Endodermal cell (in vitro differentiated cells): ENCODE results near the gene ZNF701. TPM values are rescaled to one million over a fixed set of nuclear protein-coding genes. Genes with fewer than 3 reads are reported as not detected.
"Not testable (repeated sequence)": the region's sequence is repeated elsewhere in the genome, so short reads cannot be mapped to it uniquely, and the experiment has no call there.

Experiments used
- DNase-seq: peaks from one replicate; pipeline ENCODE4 v3.0.0-alpha.2; 2017
- H3K27ac ChIP-seq: 2 replicates; pipeline ENCODE4 v1.5.1; 2013; ENCODE audit warnings: mild to moderate bottlenecking, low read depth, low read length, moderate library complexity
- H3K27me3 ChIP-seq: 2 replicates; pipeline ENCODE4 v1.6.1; 2013; ENCODE audit warnings: mild to moderate bottlenecking, low read length, moderate library complexity; ENCODE audit not compliant: insufficient read depth, control insufficient read depth, poor library complexity, severe bottlenecking
- H3K36me3 ChIP-seq: 2 replicates; pipeline ENCODE4 v1.7.0; 2013; ENCODE audit warnings: mild to moderate bottlenecking, low read length, moderate library complexity; ENCODE audit not compliant: control insufficient read depth, insufficient read depth
- H3K4me1 ChIP-seq: one replicate; pipeline ENCODE4 v1.7.0; 2013; ENCODE audit warnings: low read length; ENCODE audit not compliant: control insufficient read depth, insufficient read depth
- H3K4me3 ChIP-seq: 2 replicates; pipeline ENCODE4 v1.5.1; 2013; ENCODE audit warnings: mild to moderate bottlenecking, low read length, moderate library complexity
- H3K9ac ChIP-seq: 2 replicates; pipeline ENCODE4 v1.6.1; 2013; ENCODE audit warnings: mild to moderate bottlenecking, low read length, moderate library complexity; ENCODE audit not compliant: poor library complexity, severe bottlenecking; ENCODE audit errors: extremely low read depth
- H3K9me3 ChIP-seq: 2 replicates; pipeline ENCODE4 v1.6.1; 2013; ENCODE audit warnings: mild to moderate bottlenecking, low read length, moderate library complexity; ENCODE audit not compliant: control insufficient read depth
- H3K27ac Mint-ChIP-seq: 2 replicates; pipeline ENCODE4 v1.8.0; 2020; ENCODE audit warnings: mixed read lengths
- H3K27me3 Mint-ChIP-seq: 2 replicates; pipeline ENCODE4 v1.8.0; 2021; ENCODE audit warnings: mild to moderate bottlenecking, mixed read lengths; ENCODE audit not compliant: insufficient read depth
- H3K36me3 Mint-ChIP-seq: 2 replicates; pipeline ENCODE4 v1.8.0; 2020; ENCODE audit warnings: low read depth, mixed read lengths
- H3K4me1 Mint-ChIP-seq: 2 replicates; pipeline ENCODE4 v1.8.0; 2020; ENCODE audit warnings: mixed read lengths
- H3K4me3 Mint-ChIP-seq: 2 replicates; pipeline ENCODE4 v1.8.0; 2020; ENCODE audit warnings: mild to moderate bottlenecking, moderate library complexity, mixed read lengths
- H3K9me3 Mint-ChIP-seq: 2 replicates; pipeline ENCODE4 v1.8.0; 2020; ENCODE audit warnings: mild to moderate bottlenecking, mixed read lengths
- CTCF ChIP-seq: fragments of 200-600 bp; sonication (generic); conservative IDR thresholded peaks from 2 replicates; pipeline ENCODE4 v1.5.0; 2021; ENCODE audit warnings: antibody characterized with exemption, mild to moderate bottlenecking
- WGBS, 2 experiments: methylation state at CpG; one replicate each; pipeline versions ENCODE4 v1.1.5 to v1.1.7; 2013; ENCODE audit warnings: missing lambda C conversion rate in 2 of 2, mixed read lengths in 1 of 2; ENCODE audit not compliant: insufficient coverage in 1 of 2, insufficient read length in 1 of 2; 5-methylcytosine and 5-hydroxymethylcytosine counted together
- total RNA-seq, 2 donors: library from RNA; stranded (reverse); fragmentation: NEBNext Ultra II Directional in 1 of 2; extraction: Animal tissue kit (Norgen Biotek cat#: 25700) in 1 of 2; gene quantifications; 2 replicates in 1 of 2; 3 replicates in 1 of 2; pipeline ENCODE4 v1.2.1, GENCODE V29; 2021

ZNF701 gene
- total RNA-seq, 2 donors from 2014 or later: 42.0 to 45.3 TPM

GRCh38 chr19:52592301-52592700, 22.2 kb downstream of the ZNF701 start:
- H3K4me1 Mint-ChIP-seq: no peaks in the 10 kb centered on the region
- H3K4me1 ChIP-seq: no peaks in the 10 kb centered on the region
- H3K27me3 ChIP-seq: no peaks in the 10 kb centered on the region
- peaks cover 52% of the 10 kb centered on the region for H3K9me3 ChIP-seq
- DNase-seq: no peak
- peak overlapping the region; percentile 49 for H3K4me3 ChIP-seq
- H3K9ac ChIP-seq: no peak overlapping the region
- no peak overlapping the region for H3K4me3 Mint-ChIP-seq
- peaks cover 65% of the 10 kb centered on the region for H3K36me3 ChIP-seq
- 63 to 72% methylated on average over 2 to 3 of the region's 3 CpGs for WGBS, 2 experiments
- no peak overlapping the region for H3K27ac ChIP-seq
- no peaks in the 10 kb centered on the region for H3K27me3 Mint-ChIP-seq
- peaks cover 10% of the 10 kb centered on the region for H3K9me3 Mint-ChIP-seq
- H3K36me3 Mint-ChIP-seq: peaks cover 72% of the 10 kb centered on the region
- no peak overlapping the region for H3K27ac Mint-ChIP-seq
- TF ChIP-seq CTCF: peak; percentile 45

DNA sequence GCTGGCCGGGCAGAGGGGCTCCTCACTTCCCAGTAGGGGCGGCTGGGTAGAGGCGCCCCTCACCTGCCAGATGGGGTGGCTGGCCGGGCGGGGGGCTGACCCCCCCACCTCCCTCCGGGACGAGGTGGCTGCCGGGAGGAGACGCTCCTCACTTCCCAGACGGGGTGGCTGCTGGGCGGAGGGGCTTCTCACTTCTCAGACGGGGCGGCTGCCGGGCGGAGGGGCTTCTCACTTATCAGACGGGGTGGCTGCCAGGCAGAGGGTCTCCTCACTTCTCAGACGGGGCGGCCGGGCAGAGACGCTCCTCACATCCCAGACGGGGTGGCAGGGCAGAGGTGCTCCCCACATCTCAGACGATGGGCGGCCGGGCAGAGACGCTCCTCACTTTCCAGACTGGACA, 23.4 kb downstream of the ZNF701 start:
- H3K36me3 Mint-ChIP-seq: peaks cover 75% of the 10 kb centered on the region
- H3K4me3 ChIP-seq, H3K4me3 Mint-ChIP-seq, H3K27me3 Mint-ChIP-seq, H3K4me1 Mint-ChIP-seq, H3K4me1 ChIP-seq, H3K27ac ChIP-seq, H3K27me3 ChIP-seq, DNase-seq, H3K27ac Mint-ChIP-seq, H3K9ac ChIP-seq: not testable (repeated sequence)
- peaks cover 71% of the 10 kb centered on the region for H3K36me3 ChIP-seq
- peaks cover 13% of the 10 kb centered on the region for H3K9me3 Mint-ChIP-seq
- WGBS, 2 experiments: 95 to 100% methylated on average over 6 to 7 of the region's 25 CpGs
- peaks cover 63% of the 10 kb centered on the region for H3K9me3 ChIP-seq

GRCh38 chr19:52599241-52599640, 29.2 kb downstream of the ZNF701 start:
- Mint-ChIP-seq H3K4me1 (peaks cover 27% of the 10 kb centered on the region), H3K27me3 (no peaks in the 10 kb centered on the region), H3K4me3 (no peak overlapping the region), H3K36me3 (peaks cover 62% of the 10 kb centered on the region), H3K9me3 (peaks cover 13% of the 10 kb centered on the region), H3K27ac (peak overlapping the region; percentile 89)
- Histone ChIP-seq H3K27ac (peak overlapping the region; percentile 49), H3K9me3 (peaks cover 52% of the 10 kb centered on the region), H3K9ac (no peak overlapping the region), H3K27me3 (no peaks in the 10 kb centered on the region), H3K4me1 (peaks cover 4% of the 10 kb centered on the region), H3K36me3 (peaks cover 46% of the 10 kb centered on the region), H3K4me3 (peak overlapping the region; percentile 44)
- WGBS, 2 experiments: 64 to 89% methylated on average over 1 to 3 of the region's 3 CpGs
- TF ChIP-seq CTCF: no peak
- DNase-seq: no peak

DNA sequence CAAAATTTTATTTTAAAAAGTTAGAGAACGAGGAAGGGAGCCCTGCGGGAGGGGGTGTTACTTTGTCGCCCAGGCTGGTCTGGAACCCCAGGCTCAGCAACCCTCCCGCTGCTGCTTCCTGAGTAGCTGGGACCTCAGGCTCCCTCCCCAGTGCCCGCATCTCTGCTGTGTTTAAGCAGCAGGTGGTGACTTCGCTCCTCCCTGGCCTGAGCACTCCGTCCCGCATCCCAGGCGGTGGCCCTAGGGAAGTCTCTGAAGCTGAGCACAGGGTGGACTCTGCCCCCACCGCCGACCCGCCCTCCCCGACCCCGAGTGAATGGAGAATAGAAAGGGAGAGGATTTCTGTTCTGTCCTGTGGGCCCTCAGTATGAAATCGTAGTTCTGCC, 30.5 kb downstream of the ZNF701 start:
- Histone ChIP-seq H3K36me3 (peaks cover 43% of the 10 kb centered on the region), H3K27me3 (no peaks in the 10 kb centered on the region), H3K27ac (peak overlapping the region; percentile 57), H3K4me1 (peaks cover 4% of the 10 kb centered on the region), H3K9ac (peak overlapping the region; percentile 13), H3K9me3 (peaks cover 38% of the 10 kb centered on the region), H3K4me3 (peak overlapping the region; percentile 97)
- DNase-seq: no peak
- no peaks in the 10 kb centered on the region for H3K27me3 Mint-ChIP-seq
- 20 to 38% methylated on average over 5 to 15 of the region's 15 CpGs for WGBS, 2 experiments
- no peak for TF ChIP-seq CTCF
- H3K27ac Mint-ChIP-seq: peak overlapping the region; percentile 86
- peaks cover 61% of the 10 kb centered on the region for H3K36me3 Mint-ChIP-seq
- peaks cover 13% of the 10 kb centered on the region for H3K9me3 Mint-ChIP-seq
- peak overlapping the region; percentile 80 for H3K4me3 Mint-ChIP-seq
- peaks cover 34% of the 10 kb centered on the region for H3K4me1 Mint-ChIP-seq
